ENCODE measurements around the gene OPRL1.

DNA sequence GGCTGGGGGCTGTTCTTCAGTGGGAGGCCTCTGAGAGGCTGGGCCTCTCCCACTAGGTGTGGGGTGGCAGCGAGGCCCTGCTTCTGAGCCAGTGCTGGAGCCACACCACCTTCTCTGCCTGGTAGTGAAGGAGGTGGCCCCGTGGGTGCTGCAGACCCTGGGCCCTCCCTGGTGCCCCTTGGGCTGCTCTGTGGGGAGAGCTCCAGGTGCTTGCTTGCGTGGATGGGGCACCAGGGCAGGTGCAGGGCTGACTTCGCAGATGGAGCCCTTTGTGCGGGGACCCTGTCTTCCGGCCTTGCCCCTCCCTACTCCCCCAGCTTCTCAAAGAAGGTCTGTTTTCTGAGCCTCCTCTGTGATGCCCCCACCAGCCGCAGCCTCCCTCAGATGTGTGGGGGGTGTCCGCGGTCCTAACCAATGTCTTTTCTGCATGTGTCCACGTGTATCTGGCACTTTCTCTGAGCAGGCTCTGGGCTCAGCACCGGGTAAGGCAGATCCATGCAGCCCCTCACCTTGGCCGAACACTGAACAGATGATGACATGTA, 67.1 kb downstream of the OPRL1 start:
- TF ChIP-seq POLR2AphosphoS5 (IDR thresholded peaks at IDR 0.05) = no peak
- TF ChIP-seq, protein P1, sequence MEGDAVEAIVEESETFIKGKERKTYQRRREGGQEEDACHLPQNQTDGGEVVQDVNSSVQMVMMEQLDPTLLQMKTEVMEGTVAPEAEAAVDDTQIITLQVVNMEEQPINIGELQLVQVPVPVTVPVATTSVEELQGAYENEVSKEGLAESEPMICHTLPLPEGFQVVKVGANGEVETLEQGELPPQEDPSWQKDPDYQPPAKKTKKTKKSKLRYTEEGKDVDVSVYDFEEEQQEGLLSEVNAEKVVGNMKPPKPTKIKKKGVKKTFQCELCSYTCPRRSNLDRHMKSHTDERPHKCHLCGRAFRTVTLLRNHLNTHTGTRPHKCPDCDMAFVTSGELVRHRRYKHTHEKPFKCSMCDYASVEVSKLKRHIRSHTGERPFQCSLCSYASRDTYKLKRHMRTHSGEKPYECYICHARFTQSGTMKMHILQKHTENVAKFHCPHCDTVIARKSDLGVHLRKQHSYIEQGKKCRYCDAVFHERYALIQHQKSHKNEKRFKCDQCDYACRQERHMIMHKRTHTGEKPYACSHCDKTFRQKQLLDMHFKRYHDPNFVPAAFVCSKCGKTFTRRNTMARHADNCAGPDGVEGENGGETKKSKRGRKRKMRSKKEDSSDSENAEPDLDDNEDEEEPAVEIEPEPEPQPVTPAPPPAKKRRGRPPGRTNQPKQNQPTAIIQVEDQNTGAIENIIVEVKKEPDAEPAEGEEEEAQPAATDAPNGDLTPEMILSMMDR (IDR thresholded peaks at IDR 0.05) = no peak
- TF ChIP-seq POLR2A (IDR thresholded peaks at IDR 0.05) = no peak
- no peak for TF ChIP-seq EP300 (IDR thresholded peaks at IDR 0.05; ENCODE audit: low read depth)
